Measurements from ENCODE around the gene CDX1.

CDX1 gene

DNA sequence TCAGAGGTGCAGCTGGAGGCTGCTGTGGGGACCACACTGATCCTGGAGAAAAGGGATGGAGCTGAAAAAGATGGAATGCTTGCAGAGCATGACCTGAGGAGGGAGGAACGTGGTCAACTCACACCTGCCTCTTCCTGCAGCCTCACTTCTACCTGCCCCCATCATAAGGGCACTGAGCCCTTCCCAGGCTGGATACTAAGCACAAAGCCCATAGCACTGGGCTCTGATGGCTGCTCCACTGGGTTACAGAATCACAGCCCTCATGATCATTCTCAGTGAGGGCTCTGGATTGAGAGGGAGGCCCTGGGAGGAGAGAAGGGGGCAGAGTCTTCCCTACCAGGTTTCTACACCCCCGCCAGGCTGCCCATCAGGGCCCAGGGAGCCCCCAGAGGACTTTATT, 17.4 kb downstream of the CDX1 start:
- no peak for DNase-seq (ENCODE audit: low spot score)

DNA sequence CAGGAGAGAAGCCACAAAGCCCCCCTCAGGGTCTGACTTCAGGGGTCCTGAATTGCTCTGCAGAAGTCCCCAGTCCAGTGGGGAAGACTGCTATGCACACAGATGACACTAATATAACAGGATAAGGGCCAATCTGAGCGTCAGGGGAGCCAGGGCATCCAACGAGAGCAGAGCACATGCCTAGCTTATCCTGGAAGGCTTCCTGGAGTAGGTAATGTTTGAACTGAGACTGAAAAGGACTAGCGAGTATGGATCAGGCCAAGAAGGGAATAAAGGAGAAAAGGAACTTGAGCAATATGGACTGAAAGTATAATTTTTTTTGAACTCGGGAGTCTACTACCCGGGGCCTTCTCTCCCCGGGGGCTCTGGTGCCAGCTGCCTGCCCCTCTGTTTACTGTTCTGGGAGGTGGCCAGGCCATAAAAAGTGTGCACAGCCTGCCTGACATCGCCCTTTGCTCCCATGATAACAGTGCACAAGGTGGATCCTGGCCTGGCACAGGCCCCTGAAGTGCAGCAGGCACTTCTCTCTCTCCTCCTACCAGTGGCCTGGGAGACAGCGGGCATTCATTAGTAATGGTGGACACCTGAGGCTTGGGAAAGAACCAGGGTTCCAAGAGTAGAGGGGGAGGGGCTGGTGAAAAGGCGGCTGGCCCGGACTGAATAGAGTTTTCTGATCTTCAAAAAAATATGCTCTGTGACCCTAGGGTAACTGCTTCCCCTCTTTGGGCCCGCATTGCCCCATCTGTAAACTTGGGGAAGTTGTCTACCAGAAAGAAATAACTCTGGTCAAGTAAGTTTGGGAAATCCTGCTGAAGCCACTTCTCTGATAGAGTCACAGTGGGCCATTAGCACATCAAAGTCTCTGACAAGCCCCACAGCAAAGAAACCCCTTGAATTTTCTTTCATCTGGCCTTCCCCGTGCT, 18.7 kb downstream of the CDX1 start:
- no peak for DNase-seq (ENCODE audit: low spot score)

DNA sequence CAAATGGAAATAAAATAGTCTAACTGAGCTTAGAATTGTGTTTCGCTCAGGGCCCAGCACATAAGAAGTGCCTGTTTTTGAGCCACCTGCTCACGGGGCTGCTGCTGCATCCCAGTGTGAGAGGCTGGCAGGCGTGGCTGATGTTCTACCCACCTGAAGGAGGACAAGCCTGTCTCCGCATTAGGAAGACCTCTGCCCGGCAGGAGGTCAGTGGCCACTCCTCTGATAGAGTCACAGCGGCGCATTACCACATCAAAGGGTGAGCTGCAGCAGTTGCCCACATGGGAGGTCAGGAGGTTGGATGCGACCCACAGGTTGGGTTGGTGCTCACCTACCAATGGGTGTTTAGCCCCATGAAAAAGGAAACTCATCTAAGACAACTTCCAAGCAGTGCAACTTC, 19.6 kb downstream of the CDX1 start:
- DNase-seq (ENCODE audit: low spot score): no peak

DNA sequence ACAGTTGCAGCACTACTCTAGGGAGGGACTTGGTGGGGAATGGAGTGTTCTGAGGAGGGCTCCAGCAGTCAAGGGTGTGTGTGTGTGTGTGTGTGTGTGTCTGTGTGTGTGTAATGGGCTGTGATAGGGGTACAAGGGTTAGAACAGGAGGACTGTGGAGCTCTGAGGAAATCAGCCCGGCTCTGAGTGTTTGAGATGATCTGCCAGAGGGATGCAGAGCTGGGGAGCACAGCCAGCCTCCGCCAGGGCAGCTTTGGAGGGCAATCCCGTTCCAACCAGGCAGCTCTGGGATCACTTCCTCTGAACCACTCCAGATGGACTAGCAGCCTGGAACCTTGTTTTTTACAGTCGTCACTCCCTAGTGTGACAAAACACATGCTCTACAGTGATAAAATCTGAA, 20.3 kb downstream of the CDX1 start:
- no peak for DNase-seq (ENCODE audit: low spot score)

DNA sequence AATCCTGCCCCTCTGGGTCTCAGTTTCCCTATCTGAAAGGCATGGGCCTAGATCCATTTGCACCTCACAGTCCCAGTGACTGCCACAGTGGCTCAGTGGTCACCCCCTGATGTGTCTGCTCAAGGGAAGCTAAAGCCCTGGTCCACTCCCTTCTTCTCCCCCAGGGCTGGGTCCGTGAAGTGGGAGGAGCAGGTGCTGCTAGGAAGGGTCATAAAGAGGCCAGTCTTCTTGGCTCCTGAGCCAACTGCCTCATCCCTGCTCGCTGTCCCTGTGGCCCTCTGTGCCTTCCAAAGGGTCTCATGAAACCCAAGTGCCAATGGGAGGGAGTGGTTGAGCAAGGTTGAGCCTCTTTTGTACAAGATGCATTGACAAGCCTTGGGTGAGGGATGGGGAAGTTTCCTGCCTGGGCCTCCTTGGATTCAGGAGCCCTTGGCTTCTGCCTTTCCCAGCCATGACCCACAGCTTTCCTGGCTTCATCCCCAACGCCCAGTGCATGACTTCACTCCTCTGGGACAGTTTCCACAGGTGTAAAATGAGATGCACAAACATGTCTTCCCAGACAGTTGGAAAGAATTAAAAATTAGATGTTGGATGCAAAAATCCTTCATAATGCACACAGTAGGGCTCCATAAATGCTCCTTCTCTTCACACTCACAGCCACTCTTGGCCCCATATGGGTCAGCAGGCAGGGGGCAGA, 21.7 kb downstream of the CDX1 start:
- no peak for DNase-seq (ENCODE audit: low spot score)

DNA sequence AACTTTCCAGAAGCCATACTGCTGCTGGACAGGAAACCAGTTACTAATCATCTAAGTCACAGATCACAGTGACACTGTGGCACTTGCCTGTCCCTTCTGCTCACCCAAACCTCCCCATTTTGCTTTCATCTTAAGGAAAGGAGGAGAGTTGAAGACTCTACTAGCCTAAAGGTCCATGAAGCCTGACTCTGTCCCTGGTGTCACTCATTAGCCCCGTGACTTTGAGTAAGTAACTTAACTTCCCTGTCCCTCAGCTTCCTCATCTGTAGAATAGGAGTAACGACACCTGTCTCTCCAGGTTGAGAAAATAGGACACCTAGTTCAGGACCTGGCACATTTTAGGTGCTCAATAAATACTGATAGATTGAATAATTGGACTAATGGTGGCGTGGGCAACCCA, 22.7 kb downstream of the CDX1 start:
- no peak for DNase-seq (ENCODE audit: low spot score)

DNA sequence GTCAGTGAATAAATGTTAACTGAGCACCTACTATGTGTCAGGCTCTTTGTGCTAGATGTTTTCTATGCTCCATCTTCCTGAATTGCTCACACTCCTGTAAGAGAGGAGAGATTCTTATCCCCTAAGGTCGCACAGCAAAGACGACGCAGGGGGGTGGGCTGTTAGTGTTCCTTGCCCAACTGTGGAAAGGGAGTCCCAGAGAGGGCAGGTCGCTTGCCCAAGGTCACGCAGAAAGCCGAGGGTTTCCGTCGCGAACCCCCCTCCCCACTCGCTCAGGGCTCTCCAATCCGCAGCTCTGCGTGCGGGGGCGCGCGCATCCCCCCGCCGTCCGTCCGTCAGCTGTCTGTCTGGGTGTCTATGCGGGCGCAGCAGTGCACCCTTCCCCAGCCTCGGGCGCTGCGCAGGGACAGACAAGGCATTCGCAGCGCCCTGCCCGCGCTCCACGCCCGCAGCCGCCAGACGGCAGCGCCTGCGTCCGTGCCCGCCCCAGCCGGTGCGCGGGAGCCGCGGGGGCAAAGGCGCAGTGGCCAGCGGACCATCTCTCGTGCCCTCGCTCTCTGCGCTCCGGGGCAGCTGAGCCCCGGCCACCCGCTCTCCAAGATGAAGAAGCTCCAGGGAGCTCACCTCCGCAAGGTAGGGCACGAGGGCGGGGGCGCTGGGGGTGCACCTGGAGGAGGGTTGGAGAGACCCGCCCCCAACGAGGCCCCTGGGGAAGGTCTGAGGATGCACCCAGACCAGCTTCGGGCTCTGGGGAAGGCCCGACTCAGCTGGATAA, 23.3 kb downstream of the CDX1 start, which contains the start of gene SLC6A7:
Gene SLC6A7 (plus strand): TSS at position 335 of the 775 bp plus-strand sequence. CDS start 266 bp downstream, at position 601.
- DNase-seq (ENCODE audit: low spot score): no peak

DNA sequence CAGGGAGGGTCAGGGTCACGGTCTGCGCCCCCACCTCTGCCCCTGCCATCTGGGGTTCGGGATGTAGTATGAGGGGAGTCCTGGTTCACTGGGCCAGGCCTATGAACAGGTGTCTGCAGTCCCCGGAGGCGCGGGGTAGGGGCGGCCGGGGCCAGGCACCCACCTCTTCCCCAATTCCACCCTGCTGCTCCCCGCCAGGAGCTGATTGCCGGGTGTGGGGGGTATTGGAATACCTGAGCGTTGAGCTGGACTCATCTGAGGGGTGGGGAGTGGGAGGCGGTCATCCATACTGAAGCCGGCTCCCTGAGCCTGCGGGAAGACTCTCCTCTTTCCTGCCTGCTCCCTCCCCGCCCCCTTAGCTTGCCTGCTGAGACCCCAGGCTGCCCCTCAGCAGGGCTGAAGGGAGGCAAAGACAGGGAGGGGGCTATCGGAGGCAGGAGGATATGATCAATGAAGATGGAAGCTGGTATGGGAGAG, 24.0 kb downstream of the CDX1 start:
- DNase-seq (ENCODE audit: low spot score): no peak

DNA sequence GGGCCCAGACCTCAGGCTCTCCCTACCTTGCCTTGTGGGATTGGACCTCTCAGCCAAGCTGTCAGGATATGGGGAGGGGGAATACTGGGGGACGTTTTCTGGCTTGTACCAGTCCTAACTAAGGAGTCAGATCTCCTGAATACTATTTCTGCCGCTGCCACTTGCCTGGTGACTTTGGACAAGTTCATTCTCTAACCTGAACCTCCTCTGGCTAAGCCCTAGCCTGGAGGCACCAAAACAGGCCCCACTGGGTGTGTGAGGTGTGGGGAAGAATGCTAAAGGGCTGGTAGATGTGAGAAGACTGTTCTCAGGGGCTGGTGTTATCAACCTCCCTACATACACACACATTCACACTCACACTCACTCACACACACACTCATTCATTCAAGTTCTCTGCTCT, 24.4 kb downstream of the CDX1 start:
- DNase-seq (ENCODE audit: low spot score): no peak

DNA sequence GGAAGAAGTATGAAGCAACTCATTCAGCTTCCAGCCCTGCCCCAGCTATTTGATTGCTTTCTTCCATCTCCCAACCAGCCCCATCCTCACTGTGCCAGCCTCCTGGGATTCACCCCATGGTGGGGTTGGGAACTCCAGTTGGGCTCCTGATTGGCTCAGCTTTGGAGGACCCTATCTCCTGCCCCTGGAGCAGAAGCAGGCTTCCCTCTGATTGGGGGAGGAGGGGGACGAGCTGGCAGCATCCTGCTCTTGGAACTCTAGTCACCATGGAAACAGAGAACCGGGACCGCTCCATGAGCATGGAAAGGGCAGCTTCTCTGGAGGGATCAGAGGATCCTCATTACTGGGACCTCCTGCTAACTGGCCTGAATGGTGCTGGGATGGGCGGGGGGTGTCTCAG, 25.9 kb downstream of the CDX1 start:
- no peak for DNase-seq (ENCODE audit: low spot score)

DNA sequence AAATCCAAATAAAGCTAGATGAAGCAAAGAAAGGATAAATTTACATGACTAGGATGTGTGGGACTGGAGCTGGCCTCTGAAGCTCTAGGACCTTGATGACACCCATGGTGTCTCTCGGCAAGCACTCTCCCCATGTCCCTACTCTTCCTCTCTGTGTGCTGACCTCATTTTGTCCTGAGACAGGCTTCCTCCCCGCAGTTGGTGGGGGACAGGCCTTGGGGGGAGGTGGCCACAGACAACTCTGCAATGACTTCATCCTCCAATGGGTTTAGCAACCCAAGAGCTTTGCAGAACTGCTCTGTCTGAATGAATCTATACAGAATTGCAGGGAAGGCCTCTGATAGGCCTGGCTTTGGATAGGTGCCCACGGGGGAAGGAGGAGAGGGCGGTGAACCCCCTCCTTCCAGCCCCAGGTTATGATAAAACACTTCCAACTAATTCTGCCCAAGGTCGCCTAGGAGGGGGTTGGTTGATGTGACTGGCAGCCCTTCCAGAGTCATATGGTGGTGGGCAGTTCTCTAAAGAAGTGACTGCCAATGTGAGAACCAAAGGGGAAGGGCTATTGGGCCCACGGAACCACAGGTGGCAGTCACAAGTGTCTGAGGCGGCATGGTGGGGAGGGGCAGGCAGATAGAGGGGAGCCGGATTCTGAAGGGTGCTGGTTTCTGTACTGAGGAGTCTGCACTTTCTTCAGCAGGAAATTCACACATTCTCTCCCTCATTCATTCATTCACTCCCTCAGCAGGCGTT, 29.3 kb downstream of the CDX1 start:
- DNase-seq (ENCODE audit: low spot score): no peak

DNA sequence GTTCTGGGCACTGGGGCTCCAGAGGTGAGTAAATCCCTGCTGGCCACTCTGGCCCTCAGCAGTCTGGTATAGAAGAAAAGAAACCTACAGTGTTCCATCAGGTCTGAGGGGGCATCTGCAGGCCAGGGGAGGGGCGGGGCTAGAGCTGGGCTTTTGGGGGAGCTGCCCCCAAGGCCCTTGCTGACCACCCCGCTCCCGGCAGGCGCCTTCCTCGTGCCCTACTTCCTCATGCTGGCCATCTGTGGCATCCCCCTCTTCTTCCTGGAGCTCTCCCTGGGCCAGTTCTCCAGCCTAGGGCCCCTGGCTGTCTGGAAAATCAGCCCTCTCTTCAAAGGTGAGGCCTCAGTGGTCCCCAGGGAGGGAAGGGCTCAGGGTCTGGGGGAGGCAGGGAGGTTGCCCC, 29.9 kb downstream of the CDX1 start:
- no peak for DNase-seq (ENCODE audit: low spot score)

DNA sequence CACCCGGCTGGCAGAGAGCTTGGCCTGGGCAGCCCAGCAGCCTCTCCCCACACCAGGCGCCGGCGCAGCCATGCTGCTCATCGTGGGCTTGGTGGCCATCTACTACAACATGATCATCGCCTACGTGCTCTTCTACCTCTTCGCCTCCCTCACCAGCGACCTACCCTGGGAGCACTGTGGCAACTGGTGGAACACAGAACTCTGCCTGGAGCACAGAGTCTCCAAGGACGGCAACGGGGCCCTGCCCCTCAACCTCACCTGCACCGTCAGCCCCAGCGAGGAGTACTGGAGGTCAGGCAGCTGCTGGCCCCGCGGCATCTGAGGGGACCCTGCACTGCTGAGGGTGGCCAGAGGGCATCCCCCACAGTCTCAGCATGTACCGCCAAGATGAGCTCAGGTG, 30.4 kb downstream of the CDX1 start:
- DNase-seq (ENCODE audit: low spot score): no peak

DNA sequence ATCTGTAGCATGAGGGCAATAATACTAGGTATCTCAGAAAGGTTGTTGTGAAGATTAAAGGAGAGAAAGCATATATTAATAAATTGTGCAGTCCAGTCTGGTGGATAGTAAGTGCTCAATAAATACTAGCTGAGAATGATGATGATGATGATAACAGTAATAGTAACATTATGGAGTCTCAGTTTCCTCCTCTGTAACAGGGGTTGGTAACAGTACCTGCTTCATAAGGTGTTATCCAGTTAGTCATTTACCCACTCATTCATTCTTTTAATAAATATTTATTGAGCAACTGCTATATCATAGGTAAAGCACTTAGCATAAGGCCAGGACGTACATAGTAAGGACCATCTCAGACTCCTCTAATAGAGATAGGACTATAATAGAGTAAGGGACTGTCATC, 30.9 kb downstream of the CDX1 start:
- no peak for DNase-seq (ENCODE audit: low spot score)

DNA sequence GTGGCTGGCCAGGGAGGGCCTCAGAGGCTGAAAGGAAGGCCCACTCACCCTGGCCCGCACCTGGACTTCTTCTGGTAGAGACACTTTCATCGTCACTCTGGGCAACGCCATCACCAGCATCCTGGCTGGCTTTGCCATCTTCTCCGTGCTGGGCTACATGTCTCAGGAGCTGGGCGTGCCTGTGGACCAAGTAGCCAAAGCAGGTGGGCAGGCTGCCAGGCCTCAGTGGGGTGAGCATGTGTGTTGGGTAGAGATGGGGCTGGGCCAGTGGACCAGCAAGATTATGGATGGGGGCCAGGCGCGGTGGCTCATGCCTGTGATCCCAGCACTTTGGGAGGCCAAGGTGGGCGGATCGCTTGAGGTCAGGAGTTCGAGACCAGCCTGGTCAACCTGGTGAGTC, 35.9 kb downstream of the CDX1 start:
- no peak for DNase-seq (ENCODE audit: low spot score)

DNA sequence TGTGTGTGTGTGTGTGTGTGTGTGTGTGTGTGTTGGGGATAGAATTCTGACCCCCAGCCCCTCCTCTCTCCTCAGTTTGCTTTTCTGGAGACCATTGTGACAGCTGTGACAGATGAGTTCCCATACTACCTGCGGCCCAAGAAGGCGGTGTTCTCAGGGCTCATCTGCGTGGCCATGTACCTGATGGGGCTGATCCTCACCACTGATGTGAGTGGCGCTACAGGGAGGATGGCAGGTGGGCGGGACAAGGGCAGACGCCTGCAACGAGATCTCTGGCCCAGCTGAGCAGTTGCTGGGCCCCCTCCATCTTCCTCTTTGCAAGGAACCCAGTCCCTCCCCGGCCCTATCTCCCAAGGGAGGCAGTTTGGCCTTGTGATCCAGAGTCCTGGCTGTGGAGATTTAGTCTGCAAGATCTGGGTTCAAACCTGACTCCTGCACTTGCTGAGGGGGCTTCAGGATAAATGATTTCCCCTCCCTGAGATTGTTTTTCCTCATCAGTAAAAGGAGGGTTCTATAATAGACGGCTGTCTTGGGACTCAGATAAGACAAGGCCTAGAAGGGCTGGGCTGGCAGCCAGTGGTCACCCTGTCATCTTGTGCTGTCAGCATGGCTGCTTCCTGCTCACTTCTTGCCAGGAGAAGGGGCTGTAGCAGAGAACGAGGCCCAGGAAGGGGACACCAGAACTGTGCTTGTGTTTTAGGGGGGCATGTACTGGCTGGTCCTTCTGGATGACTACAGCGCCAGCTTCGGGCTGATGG, 37.4 kb downstream of the CDX1 start:
- DNase-seq (ENCODE audit: low spot score): no peak

DNA sequence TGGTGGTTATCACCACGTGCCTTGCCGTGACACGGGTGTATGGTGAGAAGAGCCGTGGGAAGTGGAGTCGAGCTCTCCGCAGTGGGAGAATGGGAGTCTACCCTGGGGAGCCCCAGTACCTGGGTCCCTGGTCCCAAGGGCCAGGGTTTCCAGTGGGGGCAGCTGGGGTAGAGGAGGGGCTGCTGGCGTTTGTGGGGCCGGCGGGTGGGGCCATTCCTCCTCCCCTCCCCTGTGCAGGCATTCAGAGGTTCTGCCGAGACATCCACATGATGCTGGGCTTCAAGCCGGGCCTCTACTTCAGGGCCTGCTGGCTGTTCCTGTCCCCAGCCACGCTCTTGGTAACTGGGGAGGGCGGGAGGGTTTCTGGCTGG, 38.0 kb downstream of the CDX1 start:
- DNase-seq (ENCODE audit: low spot score): no peak

DNA sequence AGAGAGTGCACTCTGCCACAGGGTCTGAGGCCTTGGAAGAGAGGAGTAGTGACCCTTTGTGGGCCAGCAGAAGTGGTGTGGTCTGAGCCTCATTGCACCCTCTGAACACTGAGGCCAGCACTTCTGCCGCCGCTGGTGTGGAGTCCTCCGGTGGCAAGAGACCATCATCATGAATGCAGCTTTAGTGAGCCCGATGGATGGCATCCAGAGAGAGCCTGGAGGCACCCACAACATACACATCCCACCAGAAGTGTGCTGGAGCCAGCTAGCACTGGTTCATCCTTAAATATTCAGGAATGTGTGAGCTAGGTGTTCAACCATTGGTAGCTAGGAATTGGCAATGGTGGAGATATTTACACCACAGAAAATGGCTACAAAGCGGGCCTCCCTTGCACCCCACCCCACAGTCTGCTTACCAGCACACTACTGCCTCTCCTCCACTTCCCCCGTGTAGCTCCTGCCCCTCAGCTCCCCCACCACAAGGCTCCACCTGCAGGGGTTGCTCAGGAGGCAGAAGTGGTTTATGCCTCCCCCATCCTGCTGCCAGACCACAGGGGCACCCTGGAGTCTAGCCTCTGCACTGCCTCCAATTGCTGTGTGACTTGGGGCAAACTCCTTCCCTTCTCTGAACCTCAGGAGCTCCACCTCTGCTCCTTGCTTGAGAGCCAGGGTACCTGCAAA, 39.7 kb downstream of the CDX1 start:
- DNase-seq (ENCODE audit: low spot score): no peak

DNA sequence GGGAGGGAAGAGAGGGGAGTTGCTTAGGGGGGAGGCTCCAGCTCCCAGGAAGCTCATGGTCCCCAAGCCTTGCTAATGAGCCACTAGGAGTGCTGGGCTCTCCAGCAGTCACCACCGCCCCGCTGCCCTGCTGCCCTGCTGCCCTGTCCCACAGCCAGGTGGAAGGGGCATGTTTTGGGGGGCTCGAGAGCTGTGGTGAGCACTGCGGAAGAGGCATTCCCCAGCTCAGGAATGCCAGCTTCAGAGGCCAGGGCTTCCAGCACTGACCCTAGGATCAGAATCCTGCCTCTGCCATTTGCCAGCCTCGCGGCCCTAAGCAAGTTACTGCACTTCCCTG, 40.2 kb downstream of the CDX1 start:
- DNase-seq (ENCODE audit: low spot score): no peak
